Skeletal muscle tissue (tissue), 4 donors: ENCODE data around the gene DPYD. TPM values are rescaled to one million over a fixed set of nuclear protein-coding genes. Genes with fewer than 3 reads are reported as not detected.
"Not testable (repeated sequence)": the region's sequence is repeated elsewhere in the genome, so short reads cannot be mapped to it uniquely, and the experiment has no call there.

Source experiments
- H3K27ac ChIP-seq: one replicate; pipeline ENCODE4 v1.7.0; 2013; ENCODE audit warnings: mild to moderate bottlenecking, low read depth, low read length, inconsistent platforms
- H3K27me3 ChIP-seq, 3 donors: one replicate each; pipeline ENCODE4 v1.7.0; 2013; ENCODE audit warnings: low read length in 3 of 3; ENCODE audit not compliant: control insufficient read depth in 3 of 3, insufficient read depth in 3 of 3
- H3K36me3 ChIP-seq, 3 donors: one replicate each; pipeline ENCODE4 v1.7.0; 2013; ENCODE audit warnings: low read length in 3 of 3; ENCODE audit not compliant: control insufficient read depth in 3 of 3, insufficient read depth in 3 of 3
- H3K4me1 ChIP-seq, 3 donors: one replicate each; pipeline ENCODE4 v1.7.0; 2013; ENCODE audit warnings: low read length in 3 of 3, mild to moderate bottlenecking in 3 of 3; ENCODE audit not compliant: control insufficient read depth in 3 of 3, insufficient read depth in 3 of 3
- H3K4me3 ChIP-seq, 3 donors: one replicate each; pipeline ENCODE4 v1.7.0; 2013; ENCODE audit warnings: low read length in 3 of 3
- H3K9ac ChIP-seq, 3 donors: one replicate each; pipeline ENCODE4 v1.7.0; 2013; ENCODE audit warnings: low read length in 3 of 3, mild to moderate bottlenecking in 3 of 3, moderate library complexity in 2 of 3, low read depth in 1 of 3
- H3K9me3 ChIP-seq, 3 donors: one replicate each; pipeline ENCODE4 v1.7.0; 2013; ENCODE audit warnings: low read length in 3 of 3; ENCODE audit not compliant: control insufficient read depth in 3 of 3
- total RNA-seq: library from RNA; depleted of rRNA; stranded (reverse); fragments of >200 nt; gene quantifications from one replicate; pipeline ENCODE4 v1.2.3, GENCODE V29; 2014
- donor health status: Osteomylitis.

Gene DPYD
- total RNA-seq, 1 donor from 2014 or later: 18.8 TPM

DNA sequence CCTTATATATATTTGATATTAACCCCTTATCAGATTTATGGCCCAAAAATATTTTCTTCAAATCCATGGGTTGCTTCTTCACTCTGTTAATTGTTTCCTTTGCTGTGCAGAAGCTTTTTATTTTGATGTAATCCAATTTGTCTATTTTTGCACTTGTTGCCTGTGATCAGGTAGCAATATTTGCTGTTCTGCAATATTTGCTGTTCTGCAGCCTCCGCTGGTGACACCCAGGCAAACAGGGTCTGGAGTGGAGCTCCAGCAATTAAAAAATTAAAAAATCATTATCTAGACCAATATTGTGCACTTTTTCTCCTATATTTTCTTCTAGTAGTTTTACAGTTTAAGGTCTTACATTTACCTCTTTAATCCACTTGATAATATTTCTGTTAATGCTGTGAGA, 564.5 kb downstream of the DPYD start:
- Histone ChIP-seq H3K27ac (no peak overlapping the region), H3K4me1 (no peaks in the 10 kb centered on the region), H3K9me3 (no peaks in the 10 kb centered on the region), H3K9ac (no peak overlapping the region), H3K27me3 (no peaks in the 10 kb centered on the region), H3K4me3 (no peak overlapping the region), H3K36me3 (no peaks in the 10 kb centered on the region)

DNA sequence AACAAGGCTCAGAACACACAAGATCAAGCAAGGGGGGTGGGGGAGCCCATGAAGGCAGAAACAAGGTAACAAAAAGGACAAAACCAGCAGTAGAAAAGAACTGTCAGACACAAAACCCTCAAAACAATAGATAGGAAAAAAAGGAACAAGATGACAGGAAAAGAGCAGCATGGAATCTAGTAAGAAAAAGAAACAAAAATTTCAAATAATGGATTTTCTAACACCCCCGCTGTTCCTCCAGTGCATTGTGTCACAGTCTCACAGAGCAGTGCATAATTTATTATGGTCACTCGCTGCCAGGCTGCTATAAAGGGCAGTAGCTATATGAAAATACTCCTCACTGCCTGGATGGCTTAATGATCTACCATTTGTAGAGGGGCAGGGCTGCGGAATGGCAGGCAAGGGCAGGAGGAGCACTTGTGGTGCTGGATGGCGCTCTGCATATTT, 567.9 kb downstream of the DPYD start:
- H3K36me3 ChIP-seq: no peaks in the 10 kb centered on the region
- no peaks in the 10 kb centered on the region for H3K27me3 ChIP-seq
- H3K27ac ChIP-seq: no peak overlapping the region
- H3K9me3 ChIP-seq: no peaks in the 10 kb centered on the region
- H3K4me3 ChIP-seq: no peak overlapping the region
- no peaks in the 10 kb centered on the region for H3K4me1 ChIP-seq
- no peak overlapping the region for H3K9ac ChIP-seq

GRCh38 chr1:97351846-97352245, 569.0 kb downstream of the DPYD start:
- H3K4me3 ChIP-seq: no peak overlapping the region
- no peak overlapping the region for H3K9ac ChIP-seq
- H3K4me1 ChIP-seq: no peaks in the 10 kb centered on the region
- H3K27me3 ChIP-seq: no peaks in the 10 kb centered on the region
- H3K36me3 ChIP-seq: no peaks in the 10 kb centered on the region
- H3K9me3 ChIP-seq: no peaks in the 10 kb centered on the region
- no peak overlapping the region for H3K27ac ChIP-seq

GRCh38 chr1:97350662-97351061, 570.2 kb downstream of the DPYD start:
- Histone ChIP-seq H3K27me3 (no peaks in the 10 kb centered on the region), H3K4me3 (no peak overlapping the region), H3K9ac (no peak overlapping the region), H3K27ac (no peak overlapping the region), H3K4me1 (no peaks in the 10 kb centered on the region), H3K36me3 (no peaks in the 10 kb centered on the region), H3K9me3 (no peaks in the 10 kb centered on the region)

- H3K4me3 ChIP-seq: no peak overlapping the region
- no peak overlapping the region for H3K9ac ChIP-seq
- H3K36me3 ChIP-seq: no peaks in the 10 kb centered on the region
- no peaks in the 10 kb centered on the region for H3K27me3 ChIP-seq
- no peak overlapping the region for H3K27ac ChIP-seq
- H3K9me3 ChIP-seq: no peaks in the 10 kb centered on the region
- no peaks in the 10 kb centered on the region for H3K4me1 ChIP-seq
Observed at GRCh38 chr1:97350241-97350640, 570.6 kb downstream of the DPYD start.

GRCh38 chr1:97349794-97350193, 571.0 kb downstream of the DPYD start:
- H3K9me3 ChIP-seq, H3K9ac ChIP-seq, H3K4me3 ChIP-seq, H3K36me3 ChIP-seq, H3K27me3 ChIP-seq, H3K27ac ChIP-seq, H3K4me1 ChIP-seq: not testable (repeated sequence)

DNA sequence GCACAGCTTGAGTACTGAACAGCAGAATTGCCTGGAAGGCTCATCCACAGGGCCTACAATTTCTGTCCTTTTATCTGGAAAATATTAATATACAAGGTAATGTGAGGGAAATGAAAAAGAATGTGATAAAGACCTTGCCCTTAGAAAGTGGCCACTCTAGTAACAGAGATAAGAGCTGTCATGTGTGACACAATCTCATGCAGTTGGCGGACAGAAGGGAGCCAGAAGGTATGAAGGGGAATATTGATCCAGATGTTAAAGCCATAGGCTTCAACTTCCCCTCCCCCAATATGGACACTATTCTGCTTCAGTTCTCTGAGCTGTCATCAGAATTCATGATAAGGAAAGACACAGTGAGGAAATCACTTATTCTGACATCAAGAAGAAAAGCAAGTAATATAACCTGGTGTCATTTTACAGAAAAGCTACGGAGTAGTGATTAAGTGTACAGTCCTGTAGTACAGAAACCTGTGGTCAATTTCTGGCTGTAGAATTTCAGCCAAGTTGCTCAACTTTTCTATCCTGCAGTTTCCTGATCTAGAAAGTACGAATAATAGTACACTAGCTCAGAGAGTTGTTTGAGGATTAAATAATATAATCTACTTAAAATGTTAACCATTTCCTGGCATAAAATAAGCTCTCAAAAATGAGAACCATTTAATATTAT, 572.1 kb downstream of the DPYD start:
- Histone ChIP-seq H3K4me3 (no peak overlapping the region), H3K27me3 (no peaks in the 10 kb centered on the region), H3K9me3 (no peaks in the 10 kb centered on the region), H3K4me1 (no peaks in the 10 kb centered on the region), H3K27ac (no peak overlapping the region), H3K36me3 (no peaks in the 10 kb centered on the region), H3K9ac (no peak overlapping the region)

GRCh38 chr1:97340951-97341350, 579.9 kb downstream of the DPYD start:
- Histone ChIP-seq H3K27ac (no peak overlapping the region), H3K4me3 (no peak overlapping the region), H3K4me1 (no peaks in the 10 kb centered on the region), H3K36me3 (no peaks in the 10 kb centered on the region), H3K9ac (no peak overlapping the region), H3K27me3 (no peaks in the 10 kb centered on the region), H3K9me3 (no peaks in the 10 kb centered on the region)

GRCh38 chr1:97338347-97338746, 582.5 kb downstream of the DPYD start:
- no peak overlapping the region for H3K9ac ChIP-seq
- peaks cover 0 to 3% (median 0%) of the 10 kb centered on the region in 3 donors for H3K4me1 ChIP-seq
- no peaks in the 10 kb centered on the region for H3K36me3 ChIP-seq
- H3K27ac ChIP-seq: no peak overlapping the region
- H3K27me3 ChIP-seq: no peaks in the 10 kb centered on the region
- no peaks in the 10 kb centered on the region for H3K9me3 ChIP-seq
- no peak overlapping the region for H3K4me3 ChIP-seq

- peaks cover 0 to 3% (median 0%) of the 10 kb centered on the region in 3 donors for H3K4me1 ChIP-seq
- H3K9me3 ChIP-seq: no peaks in the 10 kb centered on the region
- no peak overlapping the region for H3K4me3 ChIP-seq
- no peak overlapping the region for H3K27ac ChIP-seq
- no peaks in the 10 kb centered on the region for H3K36me3 ChIP-seq
- no peaks in the 10 kb centered on the region for H3K27me3 ChIP-seq
- no peak overlapping the region for H3K9ac ChIP-seq
Observed at GRCh38 chr1:97337250-97338030, 583.4 kb downstream of the DPYD start.
